ENCODE results near the gene AQP12A.

The AQP12A gene

DNA sequence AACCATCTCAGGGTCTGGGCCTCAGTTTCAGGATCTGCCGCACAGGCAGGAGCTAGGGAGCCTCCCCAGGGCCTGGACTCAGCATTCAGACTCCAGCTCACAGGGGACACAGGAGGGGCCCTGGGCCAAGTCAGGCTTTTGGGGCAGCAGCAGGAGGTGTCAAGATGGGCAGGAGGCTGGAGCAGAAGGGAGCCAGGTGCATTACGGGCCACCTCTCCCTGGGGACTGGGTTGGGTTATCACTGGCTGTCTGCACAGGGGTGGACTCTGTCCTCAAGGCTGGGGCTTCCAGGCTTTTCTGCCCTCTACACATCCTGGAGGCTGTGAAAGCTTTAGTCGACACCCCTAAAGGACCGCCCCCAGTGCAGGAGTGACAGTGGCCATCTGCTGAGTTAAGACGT lies 20.0 kb downstream of the AQP12A start:
- no peak for DNase-seq

DNA sequence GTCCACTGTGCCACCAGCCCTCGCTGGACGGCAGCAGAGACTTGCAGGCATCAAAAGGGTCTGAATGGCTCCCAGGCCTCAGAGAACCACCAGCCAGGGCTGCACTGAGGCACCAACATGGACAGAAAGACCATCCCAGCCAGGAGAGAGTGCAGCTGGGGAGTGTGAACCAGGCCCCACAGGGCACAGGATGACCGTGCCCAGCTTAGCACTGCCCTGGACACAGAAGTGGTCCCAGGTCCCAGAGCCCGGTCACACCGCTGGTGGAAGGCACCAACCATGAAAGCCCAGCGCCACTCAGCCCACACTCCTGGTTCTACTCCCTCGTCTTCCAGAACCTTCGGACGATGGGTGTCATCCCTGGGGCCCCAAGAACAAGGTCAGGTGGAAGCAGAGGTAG lies 20.5 kb downstream of the AQP12A start:
- DNase-seq, result no peak

- no peak for DNase-seq
Measured at GRCh38 chr2:240713071-240713927, 21.6 kb downstream of the AQP12A start.

GRCh38 chr2:240713928-240714746 lies 22.5 kb downstream of the AQP12A start:
- DNase-seq, result no peak

DNA sequence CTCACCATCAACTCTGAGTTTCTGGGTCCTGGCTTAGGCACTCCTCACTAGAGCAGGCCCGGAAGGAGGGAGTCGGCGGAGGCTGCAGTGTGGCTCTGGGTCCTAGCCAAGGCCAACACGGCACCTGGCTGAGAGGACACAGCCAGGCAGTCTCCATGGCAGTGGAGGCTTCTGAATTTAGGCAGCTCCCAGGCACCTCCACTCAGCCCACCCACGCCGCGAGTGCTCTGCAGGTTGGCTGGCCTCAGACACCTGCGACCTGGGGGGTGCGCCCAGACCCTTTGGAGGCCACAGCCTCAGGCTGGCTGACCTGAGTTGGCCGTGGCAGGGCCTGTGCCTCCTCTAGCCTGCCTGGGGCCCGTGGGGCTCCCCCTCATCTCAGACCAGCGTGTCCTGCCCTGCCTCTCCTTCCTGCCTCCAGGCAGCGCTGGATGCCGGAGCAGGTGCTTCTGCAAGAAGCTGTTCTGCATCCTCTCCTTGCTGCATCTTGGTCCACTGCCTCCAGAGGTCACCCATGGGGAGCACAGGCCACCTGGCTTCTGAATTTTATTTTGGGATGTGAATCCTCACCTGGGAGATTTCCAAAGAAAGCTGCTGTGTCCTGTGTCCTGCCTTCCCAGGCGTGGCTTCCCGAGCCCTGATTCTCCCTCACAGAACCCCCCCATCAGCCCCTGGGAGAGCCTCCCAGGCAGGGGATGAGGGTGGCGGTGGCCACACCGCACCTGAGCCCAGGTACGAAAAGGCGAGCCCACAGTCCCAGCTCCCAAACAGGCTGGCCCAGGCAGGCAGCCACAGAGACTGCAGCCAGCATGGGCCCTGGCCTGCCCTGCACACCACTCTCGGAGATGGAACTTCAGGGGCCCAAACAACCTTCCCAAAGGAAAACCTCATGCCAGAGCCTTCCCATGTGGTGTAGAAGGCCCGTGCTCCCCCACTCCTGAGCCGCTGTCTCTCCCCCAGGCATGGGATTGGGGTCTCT lies 23.4 kb downstream of the AQP12A start:
- DNase-seq, result no peak

- DNase-seq, result no peak
Measured at GRCh38 chr2:240716130-240716798, 24.6 kb downstream of the AQP12A start.

DNA sequence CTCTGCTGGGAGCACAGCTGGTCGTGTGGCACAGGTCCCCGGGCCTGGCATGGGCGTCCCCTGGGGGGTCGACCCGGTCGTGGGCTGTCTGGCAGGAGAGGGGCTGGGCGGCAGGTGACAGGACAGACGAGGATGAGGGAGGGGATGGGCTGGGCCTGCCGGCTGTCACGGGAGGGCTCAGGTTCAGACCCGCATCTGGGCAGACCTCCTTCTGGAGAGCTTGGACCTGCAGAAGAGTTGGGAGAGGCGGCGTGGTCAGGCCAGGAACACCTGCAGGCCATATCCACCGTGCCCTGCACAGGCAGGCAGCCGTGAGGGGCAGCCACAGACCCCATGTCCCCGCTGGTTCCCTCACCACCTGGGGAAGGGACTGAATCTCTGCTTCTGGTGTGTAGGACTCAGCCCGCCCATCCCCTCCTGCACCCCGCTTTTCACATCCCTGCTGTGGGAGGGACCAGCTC lies 25.5 kb downstream of the AQP12A start:
- DNase-seq, result no peak

DNA sequence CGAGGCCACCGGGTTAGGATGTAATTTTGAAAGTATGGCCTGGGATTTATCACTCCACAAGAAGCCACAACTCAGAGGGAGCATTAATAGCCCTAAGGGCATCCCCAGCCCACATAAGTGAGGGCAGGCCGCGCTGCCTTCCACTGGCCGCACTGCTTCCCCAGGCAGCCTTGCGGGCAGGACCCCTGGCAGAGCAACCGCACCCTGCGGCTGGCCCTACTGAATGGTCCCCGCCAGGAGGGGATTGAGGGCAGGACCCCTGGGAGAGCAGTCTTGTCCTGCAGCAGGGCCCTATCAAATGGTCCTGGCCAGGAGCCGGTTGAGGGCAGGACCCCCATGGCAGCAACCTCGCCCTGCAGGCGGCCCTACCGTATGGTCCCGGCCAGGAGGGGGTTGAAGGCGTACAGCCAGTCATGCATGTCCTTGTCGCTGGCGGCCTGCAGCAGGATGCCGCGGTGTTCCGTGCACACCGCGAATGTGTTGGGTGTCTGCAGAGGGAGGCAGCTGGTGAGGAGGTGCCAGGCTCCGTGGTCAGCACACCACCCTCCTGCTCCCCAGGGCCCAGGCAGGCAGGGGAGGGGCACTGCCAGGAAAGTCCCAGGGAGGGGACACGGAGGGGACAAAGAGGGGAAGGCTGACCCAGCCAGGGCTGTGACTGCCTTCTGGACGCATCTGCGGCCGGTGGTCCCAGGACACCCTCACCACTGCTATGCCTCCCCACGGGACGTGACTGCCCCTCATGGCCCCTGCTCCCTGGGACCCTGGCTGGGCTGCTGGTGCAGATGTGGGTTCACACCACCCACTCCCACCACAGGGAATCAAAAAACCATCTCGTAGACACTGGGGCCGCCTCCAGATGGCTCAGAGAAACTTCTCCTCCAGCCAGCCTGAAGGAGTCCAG lies 26.3 kb downstream of the AQP12A start:
- no peak for DNase-seq

DNA sequence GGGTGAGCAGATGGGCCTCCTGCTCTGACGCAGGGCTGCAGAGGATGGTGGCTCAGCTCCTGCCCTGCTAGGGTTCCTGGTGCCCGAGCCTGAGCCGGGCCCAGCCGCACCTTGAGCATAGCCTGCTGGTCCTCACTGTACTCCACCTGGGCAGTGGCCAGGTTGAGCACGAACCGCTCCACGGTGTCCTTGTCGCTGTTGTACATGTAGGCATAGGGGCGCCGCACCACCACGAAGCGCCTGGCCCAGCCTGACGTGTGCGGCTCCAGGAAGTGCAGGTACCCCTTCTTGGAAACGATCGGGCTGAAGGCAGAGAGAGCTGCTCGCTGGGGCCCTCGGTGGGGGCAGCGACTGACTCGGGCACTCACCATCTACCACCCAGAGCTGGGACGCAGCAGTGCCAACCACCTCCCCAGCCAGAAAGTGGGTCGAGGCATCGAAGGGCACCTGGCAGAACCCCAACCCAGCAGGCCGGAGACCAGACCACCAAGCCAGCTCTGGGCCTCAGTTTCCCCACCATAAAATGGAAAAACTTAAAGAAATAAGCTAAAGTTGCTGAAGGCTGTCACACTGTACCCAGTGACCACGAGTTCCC lies 27.3 kb downstream of the AQP12A start:
- no peak for DNase-seq

DNA sequence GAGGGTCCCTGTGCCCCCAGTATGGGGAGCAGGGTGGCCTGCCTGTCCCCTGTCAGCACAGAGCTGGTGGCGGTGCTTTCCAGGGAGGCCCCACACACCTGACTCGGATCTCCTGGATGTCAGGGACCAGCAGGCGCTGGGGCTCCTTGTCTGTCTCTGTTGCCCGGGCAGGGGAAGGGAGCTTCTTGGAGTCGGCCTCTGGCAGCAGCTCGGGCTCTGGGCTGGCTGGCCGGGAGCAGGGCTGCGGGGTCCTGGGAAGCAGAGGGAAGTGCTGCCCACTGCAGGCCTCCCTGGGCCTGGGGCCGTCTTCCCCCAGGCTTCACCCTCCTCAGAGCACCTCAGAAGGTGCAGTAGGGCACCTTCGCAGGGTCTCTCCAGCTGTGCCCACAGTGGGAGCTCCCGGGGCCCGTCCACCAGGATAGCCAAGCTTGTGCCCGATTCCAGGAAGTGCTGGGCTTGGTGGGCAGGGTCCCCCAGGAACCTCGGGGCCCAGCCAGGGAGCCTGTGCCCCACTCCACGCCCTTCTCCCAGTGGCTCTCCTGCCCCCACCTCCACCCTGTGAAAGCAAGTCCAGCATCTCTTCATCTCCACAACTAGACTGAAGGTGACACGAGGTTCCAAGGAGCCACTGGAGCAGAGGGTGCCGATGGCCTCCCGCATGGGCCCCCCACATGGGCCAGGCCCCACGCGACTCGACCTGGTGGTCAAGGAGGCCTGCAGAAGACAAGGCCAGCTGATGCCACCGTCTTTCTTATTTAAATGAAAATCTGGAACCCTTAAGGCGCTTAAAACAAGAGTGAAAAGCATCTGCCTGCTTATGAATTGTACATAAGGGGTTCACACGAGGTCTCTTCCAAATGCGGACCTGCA lies 28.2 kb downstream of the AQP12A start:
- no peak for DNase-seq

GRCh38 chr2:240720686-240721595 lies 29.3 kb downstream of the AQP12A start:
- no peak for DNase-seq

DNA sequence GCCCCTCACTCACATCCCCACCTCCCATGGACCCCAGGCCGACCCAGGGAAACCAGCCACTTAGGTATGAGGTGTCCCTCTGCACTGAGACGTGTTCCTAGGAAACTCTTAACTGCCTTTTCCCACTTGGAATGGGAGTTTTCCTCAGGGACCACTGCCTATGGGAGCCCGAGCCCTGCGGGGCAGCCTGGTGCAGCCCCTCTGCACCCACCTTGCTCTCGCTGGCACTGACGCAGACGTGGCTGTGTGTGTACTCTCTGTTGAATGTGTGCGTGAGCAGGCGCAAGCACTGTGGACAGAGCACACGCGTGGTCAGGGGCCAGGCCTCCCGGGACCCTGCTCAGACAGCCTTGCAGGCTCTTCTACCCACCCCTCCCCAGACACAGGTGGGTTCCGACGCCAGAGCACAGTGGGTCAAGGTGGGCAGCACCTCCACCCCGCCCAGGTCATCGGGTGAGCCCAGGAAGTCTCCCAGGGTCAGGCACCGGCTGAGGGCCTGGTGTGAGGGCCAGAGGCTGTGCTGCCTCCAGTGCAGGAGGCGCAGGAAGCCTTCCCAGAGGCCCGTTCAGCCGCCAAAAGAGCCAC lies 30.0 kb downstream of the AQP12A start:
- DNase-seq, result no peak

- DNase-seq, result no peak
Measured at GRCh38 chr2:240722376-240722775, 30.7 kb downstream of the AQP12A start.

DNA sequence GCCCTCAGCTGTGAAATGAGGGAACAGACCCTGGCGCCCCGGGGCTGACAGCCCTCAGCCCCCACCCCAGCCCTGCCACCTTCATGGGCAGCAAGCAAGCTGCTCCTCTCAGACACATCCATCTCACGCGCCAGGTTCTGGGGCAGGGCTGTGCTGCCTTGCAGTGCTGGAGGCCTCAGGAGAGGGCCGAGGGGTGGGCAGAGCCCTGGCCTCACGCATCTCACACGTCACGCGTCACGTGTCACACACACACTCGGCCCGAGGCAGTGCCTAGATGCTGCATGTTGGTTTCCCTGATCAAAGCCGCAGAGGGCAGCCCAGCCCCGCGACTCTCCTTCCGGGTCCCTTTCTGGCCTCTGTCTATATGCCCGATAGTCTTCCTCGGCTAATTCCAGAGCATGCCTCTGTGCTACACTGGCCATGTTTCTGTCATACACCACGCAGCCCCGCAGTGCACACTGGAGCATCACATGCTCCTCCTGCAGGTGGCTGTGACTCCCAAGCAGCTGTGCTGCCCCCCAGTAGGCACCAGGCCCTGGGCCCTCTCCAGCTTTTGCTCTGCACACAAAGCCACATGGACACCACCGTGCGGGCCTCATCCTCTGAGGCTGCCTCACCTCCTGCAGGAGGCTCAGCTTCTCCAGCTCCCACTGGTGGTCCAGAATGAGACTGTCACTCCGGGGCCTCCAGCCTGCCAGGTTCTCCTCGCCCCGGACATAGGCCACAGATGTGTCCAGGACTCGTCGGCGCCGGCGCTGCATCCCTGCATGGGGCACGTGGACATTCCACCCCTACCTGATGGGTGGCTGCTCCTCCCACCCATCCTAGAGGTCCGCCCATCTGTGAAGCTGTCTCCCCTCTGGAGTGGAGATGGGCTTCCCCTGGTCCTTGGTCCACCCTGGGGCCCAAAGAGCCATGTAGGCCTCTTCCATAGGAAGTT lies 31.4 kb downstream of the AQP12A start:
- DNase-seq, result no peak

DNA sequence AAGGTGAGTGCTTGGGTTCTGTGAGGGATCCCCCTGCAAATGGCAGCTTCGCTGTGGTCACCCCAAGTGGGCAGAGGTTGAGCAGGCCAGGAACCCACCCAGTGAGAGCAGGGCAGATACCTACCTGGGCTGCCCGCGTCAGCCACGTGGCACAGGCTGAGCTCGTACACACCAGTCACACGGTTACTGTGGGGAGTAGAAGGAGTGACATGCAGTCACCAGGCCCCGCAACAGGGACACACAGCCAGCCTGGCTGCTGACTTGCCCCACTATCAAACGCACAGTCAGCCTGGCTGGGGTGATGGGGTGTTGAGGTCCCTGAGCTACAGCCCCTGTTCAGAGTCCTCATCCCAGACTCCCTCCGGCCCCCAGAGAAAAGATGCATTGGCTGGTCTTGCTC lies 32.2 kb downstream of the AQP12A start:
- DNase-seq, result no peak

- no peak for DNase-seq
Measured at GRCh38 chr2:240724431-240724830, 32.8 kb downstream of the AQP12A start.

DNA sequence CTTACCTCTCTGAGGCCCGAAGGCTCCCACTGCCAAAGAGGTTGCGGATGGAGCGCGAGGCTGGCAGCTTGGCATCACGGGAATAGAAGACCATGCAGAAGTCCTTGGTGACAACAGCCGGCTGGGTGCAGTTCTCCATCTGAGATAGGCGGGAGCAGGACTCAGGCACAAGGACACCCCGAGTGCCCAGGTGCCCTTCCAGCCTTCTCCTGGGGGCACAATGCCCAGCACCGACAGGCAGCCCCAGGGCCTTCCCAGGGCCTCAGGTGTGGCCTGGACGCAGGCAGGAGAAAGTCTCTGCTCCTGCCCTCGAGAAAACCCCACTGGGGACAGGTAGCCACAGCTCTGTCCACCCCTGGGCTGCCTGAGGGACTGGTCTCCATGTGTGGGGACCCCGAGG lies 33.6 kb downstream of the AQP12A start:
- DNase-seq, result no peak
